Activated CD4-positive, alpha-beta T cell treated with anti-CD3 and anti-CD28 coated beads, Interleukin-2, amount 10 ng/mL, durations not matched to agents 7 days and 5 days (primary cell): Measurements from ENCODE around the gene IRF2. TPM values are rescaled to one million over a fixed set of nuclear protein-coding genes. Genes with fewer than 3 reads are reported as not detected.

ENCODE experiments used
- CTCF ChIA-PET: fragments of 350-600 bp; sonication (Branson Sonifier 250); formaldehyde crosslinking; loops from one replicate; lab custom pipeline; 2021; ENCODE audit warnings: antibody characterized with exemption; lab: Charles Lee
- POLR2A ChIA-PET: fragments of 350-600 bp; sonication (Branson Sonifier 250); formaldehyde crosslinking; loops from one replicate; lab custom pipeline; 2021; ENCODE audit warnings: antibody characterized with exemption; lab: Charles Lee
- DNase-seq: peaks from one replicate; pipeline ENCODE4 v3.0.0-alpha.2; 2020
- H3K27ac Mint-ChIP-seq: one replicate; pipeline ENCODE4 v1.8.0; 2021; ENCODE audit warnings: mild to moderate bottlenecking, moderate library complexity, mixed read lengths
- H3K27me3 Mint-ChIP-seq: one replicate; pipeline ENCODE4 v1.8.0; 2021; ENCODE audit warnings: mixed read lengths
- H3K36me3 Mint-ChIP-seq: one replicate; pipeline ENCODE4 v1.8.0; 2021; ENCODE audit warnings: low read depth, mixed read lengths
- H3K4me1 Mint-ChIP-seq: one replicate; pipeline ENCODE4 v1.8.0; 2021; ENCODE audit warnings: mixed read lengths
- H3K4me3 Mint-ChIP-seq: one replicate; pipeline ENCODE4 v1.8.0; 2021; ENCODE audit warnings: mild to moderate bottlenecking, moderate library complexity, mixed read lengths
- H3K9me3 Mint-ChIP-seq: one replicate; pipeline ENCODE4 v1.8.0; 2021; ENCODE audit warnings: mixed read lengths
- total RNA-seq, 2 experiments: library from RNA; stranded (reverse); gene quantifications; one replicate each; pipeline ENCODE4 v1.2.3, GENCODE V29; 2021

IRF2 gene
- total RNA-seq, 2 experiments from 2014 or later = 82.1 to 84.3 TPM

- peaks cover 2% of the 10 kb centered on the region for H3K9me3 Mint-ChIP-seq
- H3K27ac Mint-ChIP-seq = no peak overlapping the region
- no peaks in the 10 kb centered on the region for H3K27me3 Mint-ChIP-seq
- no peak for DNase-seq
- POLR2A ChIA-PET = no interaction called here
- CTCF ChIA-PET = interaction anchor here (0.6 kb wide), 1 partner anchor 43 kb away, joined by 3 read pairs; no protein-coding TSS in a partner anchor
- H3K36me3 Mint-ChIP-seq = peaks cover 4% of the 10 kb centered on the region
- H3K4me3 Mint-ChIP-seq = no peak overlapping the region
- H3K4me1 Mint-ChIP-seq = peaks cover 20% of the 10 kb centered on the region
Measured at GRCh38 chr4:184499996-184500395, 25.6 kb upstream of the IRF2 start.

DNA sequence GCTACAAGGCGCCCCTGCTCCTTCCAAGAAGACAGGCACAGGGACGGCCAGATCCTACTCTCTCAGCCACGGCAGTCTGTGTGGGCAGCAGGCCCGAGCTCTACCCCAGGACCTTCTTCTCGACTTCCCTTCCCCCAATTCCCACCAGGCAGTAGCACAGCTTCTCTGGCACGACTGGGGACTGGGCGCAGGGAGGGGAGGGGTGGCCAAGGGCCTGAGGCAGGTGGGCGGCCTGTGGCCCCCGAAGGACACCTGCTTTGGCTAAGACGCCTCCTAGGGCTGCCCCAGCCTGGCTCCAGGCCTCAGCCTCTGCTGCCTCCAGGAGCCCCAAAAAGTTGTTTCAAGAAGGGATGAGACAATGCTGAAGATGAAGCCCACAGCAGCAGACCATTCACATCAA, 24.2 kb upstream of the IRF2 start:
- no peak overlapping the region for H3K27ac Mint-ChIP-seq
- no peak overlapping the region for H3K4me3 Mint-ChIP-seq
- no peak for DNase-seq
- peaks cover 6% of the 10 kb centered on the region for H3K36me3 Mint-ChIP-seq
- CTCF ChIA-PET = interaction anchor here (0.5 to 1.6 kb wide), 4 partner anchors 8 to 280 kb away, joined by 3 to 9 read pairs (median 4); no protein-coding TSS in a partner anchor
- peaks cover 6% of the 10 kb centered on the region for H3K4me1 Mint-ChIP-seq
- peaks cover 2% of the 10 kb centered on the region for H3K9me3 Mint-ChIP-seq
- H3K27me3 Mint-ChIP-seq = no peaks in the 10 kb centered on the region
- POLR2A ChIA-PET = no interaction called here

DNA sequence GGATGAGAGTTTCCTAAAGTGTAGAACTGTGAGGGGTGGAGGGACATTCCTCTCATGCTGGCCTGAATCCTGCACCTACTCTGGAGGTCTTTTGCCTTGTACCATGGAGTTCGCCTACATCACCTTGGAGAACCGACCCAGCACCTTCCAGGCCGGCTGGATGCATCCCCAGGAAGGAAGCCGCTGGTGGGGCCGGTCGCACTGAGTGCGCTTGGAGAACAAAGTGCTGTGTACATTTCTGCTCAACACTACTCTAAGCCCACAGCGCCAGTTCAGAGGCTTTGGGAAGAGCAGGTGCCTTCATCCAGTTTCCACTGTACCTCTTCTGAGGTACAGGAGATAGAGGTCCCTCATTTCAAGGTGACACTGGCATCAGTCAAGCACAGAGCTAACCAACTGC, 15.4 kb upstream of the IRF2 start:
- ChIA-PET CTCF (interaction anchor here (1.0 to 1.6 kb wide), 7 partner anchors 9 to 226 kb away, joined by 3 to 5 read pairs (median 3); no protein-coding TSS in a partner anchor), POLR2A (no interaction called here)
- Mint-ChIP-seq H3K36me3 (peaks cover 8% of the 10 kb centered on the region), H3K27ac (no peak overlapping the region), H3K4me3 (no peak overlapping the region), H3K27me3 (no peaks in the 10 kb centered on the region), H3K4me1 (peaks cover 5% of the 10 kb centered on the region), H3K9me3 (peaks cover 5% of the 10 kb centered on the region)
- no peak for DNase-seq

- POLR2A ChIA-PET = no interaction called here
- Mint-ChIP-seq H3K4me1 (peaks cover 13% of the 10 kb centered on the region), H3K9me3 (peaks cover 16% of the 10 kb centered on the region), H3K27me3 (no peaks in the 10 kb centered on the region), H3K36me3 (peaks cover 13% of the 10 kb centered on the region), H3K27ac (no peak overlapping the region), H3K4me3 (no peak overlapping the region)
- CTCF ChIA-PET = interaction anchor here (0.6 to 1.9 kb wide), 4 partner anchors 11 to 221 kb away, joined by 3 to 5 read pairs (median 4); no protein-coding TSS in a partner anchor
- DNase-seq = no peak
Measured at GRCh38 chr4:184487503-184487902, 13.2 kb upstream of the IRF2 start.

- H3K36me3 Mint-ChIP-seq = peaks cover 16% of the 10 kb centered on the region
- H3K27ac Mint-ChIP-seq = no peak overlapping the region
- CTCF ChIA-PET = no interaction called here
- H3K4me3 Mint-ChIP-seq = no peak overlapping the region
- no peaks in the 10 kb centered on the region for H3K27me3 Mint-ChIP-seq
- H3K4me1 Mint-ChIP-seq = peaks cover 16% of the 10 kb centered on the region
- DNase-seq = no peak
- H3K9me3 Mint-ChIP-seq = peaks cover 18% of the 10 kb centered on the region
- POLR2A ChIA-PET = no interaction called here
Measured at GRCh38 chr4:184485279-184485678, 10.9 kb upstream of the IRF2 start.

DNA sequence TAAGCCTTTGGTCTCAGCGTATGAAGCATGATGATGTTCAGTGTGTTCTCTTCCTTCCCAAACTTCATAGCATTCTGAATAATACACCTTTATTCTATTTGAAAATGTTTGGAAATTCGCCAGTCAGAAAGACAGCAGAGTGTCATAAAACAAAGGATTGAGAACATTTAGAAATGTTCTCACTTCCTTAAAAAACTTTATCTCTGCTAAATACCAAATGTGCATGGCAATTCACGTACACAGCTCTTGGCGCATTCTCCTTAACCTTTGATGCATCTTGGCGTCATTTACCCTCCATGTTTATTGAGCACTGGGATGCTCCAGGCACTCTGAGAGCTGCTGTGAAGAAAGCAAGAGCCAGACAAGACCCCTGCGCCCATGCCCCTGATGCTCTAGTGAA, 7.2 kb upstream of the IRF2 start:
- no peak overlapping the region for H3K4me3 Mint-ChIP-seq
- no peak overlapping the region for H3K27ac Mint-ChIP-seq
- ChIA-PET CTCF (no interaction called here), POLR2A (no interaction called here)
- DNase-seq = no peak
- peaks cover 37% of the 10 kb centered on the region for H3K4me1 Mint-ChIP-seq
- H3K36me3 Mint-ChIP-seq = peaks cover 31% of the 10 kb centered on the region
- H3K27me3 Mint-ChIP-seq = no peaks in the 10 kb centered on the region
- H3K9me3 Mint-ChIP-seq = peaks cover 21% of the 10 kb centered on the region

DNA sequence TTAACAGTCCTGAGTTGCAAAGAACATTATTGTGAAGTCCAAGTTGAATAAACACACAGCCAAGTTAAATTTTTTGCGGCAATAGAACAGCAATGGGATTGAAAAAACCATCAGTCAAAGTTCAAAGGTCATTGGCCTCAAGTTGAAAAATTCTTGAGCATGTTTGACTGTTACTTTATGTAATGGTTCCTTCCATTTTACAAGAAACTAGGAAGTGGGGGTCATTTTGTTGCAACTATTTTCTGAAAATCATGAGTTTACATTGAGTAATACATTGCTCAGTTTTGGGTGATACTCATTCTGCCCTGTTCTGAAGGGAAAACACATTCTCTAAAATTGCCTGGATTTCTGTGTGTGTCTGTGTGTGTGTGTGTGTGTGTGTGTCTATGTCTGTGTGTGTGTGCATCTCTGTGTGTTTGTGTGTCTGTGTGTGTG, 5.2 kb upstream of the IRF2 start:
- ChIA-PET CTCF (interaction anchor here (0.9 to 2.0 kb wide), 2 partner anchors 11 to 27 kb away, joined by 3 to 5 read pairs; no protein-coding TSS in a partner anchor), POLR2A (no interaction called here)
- H3K4me3 Mint-ChIP-seq = no peak overlapping the region
- no peak for DNase-seq
- H3K27ac Mint-ChIP-seq = no peak overlapping the region
- H3K27me3 Mint-ChIP-seq = no peaks in the 10 kb centered on the region
- H3K9me3 Mint-ChIP-seq = peaks cover 15% of the 10 kb centered on the region
- peaks cover 44% of the 10 kb centered on the region for H3K36me3 Mint-ChIP-seq
- peaks cover 42% of the 10 kb centered on the region for H3K4me1 Mint-ChIP-seq

GRCh38 chr4:184477201-184477999, 3.0 kb upstream of the IRF2 start:
- ChIA-PET CTCF (interaction anchor here (1.3 to 2.0 kb wide), 3 partner anchors 13 to 213 kb away, joined by 3 to 5 read pairs (median 5); no protein-coding TSS in a partner anchor), POLR2A (interaction anchor here (0.6 kb wide), 1 partner anchor 17 kb away, joined by 3 read pairs; no protein-coding TSS in a partner anchor)
- Mint-ChIP-seq H3K4me1 (peaks cover 33% of the 10 kb centered on the region), H3K27ac (peak overlapping the region; percentile 13), H3K4me3 (peak overlapping the region; percentile 99), H3K9me3 (peaks cover 5% of the 10 kb centered on the region), H3K27me3 (no peaks in the 10 kb centered on the region), H3K36me3 (peaks cover 37% of the 10 kb centered on the region)
- no peak for DNase-seq

DNA sequence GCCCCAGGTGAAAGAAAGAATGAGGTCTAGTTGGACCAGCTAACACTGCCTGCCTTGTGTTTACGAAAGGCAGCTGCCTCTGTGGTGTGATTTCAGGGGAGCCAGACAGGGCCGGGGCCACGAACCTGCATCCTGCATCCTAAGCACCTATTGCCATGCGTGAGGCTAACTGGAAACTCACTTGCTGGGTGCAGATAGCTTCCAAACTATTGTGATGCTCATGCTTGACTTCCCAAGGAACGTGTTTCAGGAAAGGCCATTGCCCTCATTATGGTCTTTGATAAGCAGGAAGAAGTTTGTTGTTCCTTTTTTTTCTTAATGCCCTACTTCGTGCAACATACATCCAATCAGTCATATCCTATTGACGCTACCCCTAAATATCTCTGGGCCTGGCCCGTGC, 2.3 kb upstream of the IRF2 start:
- no peaks in the 10 kb centered on the region for H3K27me3 Mint-ChIP-seq
- ChIA-PET CTCF (interaction anchor here (0.7 to 1.6 kb wide), 5 partner anchors 10 to 213 kb away, joined by 3 to 10 read pairs (median 3); no protein-coding TSS in a partner anchor), POLR2A (interaction anchor here (0.6 to 0.7 kb wide), 2 partner anchors 16 to 60 kb away, joined by 3 to 6 read pairs; no protein-coding TSS in a partner anchor)
- H3K27ac Mint-ChIP-seq = peak overlapping the region; percentile 79
- peaks cover 5% of the 10 kb centered on the region for H3K9me3 Mint-ChIP-seq
- peak overlapping the region; percentile 99 for H3K4me3 Mint-ChIP-seq
- H3K36me3 Mint-ChIP-seq = peaks cover 40% of the 10 kb centered on the region
- peak; percentile 29 for DNase-seq
- H3K4me1 Mint-ChIP-seq = peaks cover 39% of the 10 kb centered on the region

DNA sequence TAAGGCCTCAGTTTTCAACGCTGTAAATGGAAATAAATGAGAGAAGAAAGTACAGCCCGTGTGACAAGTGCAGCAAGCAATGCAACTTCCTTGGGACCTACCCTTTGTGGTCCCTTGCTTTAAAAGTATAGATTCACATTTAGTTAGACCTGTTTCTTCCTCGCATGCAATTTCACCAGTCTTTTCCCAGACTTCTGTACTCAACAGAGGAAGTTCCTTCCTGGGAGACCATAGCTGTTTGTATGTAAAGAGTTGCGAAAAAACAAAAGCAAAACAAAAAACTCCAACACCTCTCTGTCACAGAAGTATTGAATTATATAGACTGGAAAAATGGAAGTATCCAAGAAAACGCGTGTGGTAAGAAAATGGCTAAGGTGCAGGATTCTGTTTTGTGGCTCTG, 1.1 kb upstream of the IRF2 start:
- H3K4me1 Mint-ChIP-seq = peaks cover 46% of the 10 kb centered on the region
- DNase-seq = no peak
- peaks cover 2% of the 10 kb centered on the region for H3K9me3 Mint-ChIP-seq
- H3K4me3 Mint-ChIP-seq = peak overlapping the region; percentile 99
- peaks cover 40% of the 10 kb centered on the region for H3K36me3 Mint-ChIP-seq
- no peaks in the 10 kb centered on the region for H3K27me3 Mint-ChIP-seq
- CTCF ChIA-PET = interaction anchor here (0.6 to 1.6 kb wide), 6 partner anchors 12 to 211 kb away, joined by 3 to 10 read pairs (median 4); no protein-coding TSS in a partner anchor
- POLR2A ChIA-PET = interaction anchor here (0.6 to 1.5 kb wide), 4 partner anchors 39 to 64 kb away, joined by 3 to 14 read pairs (median 8); no protein-coding TSS in a partner anchor
- peak overlapping the region; percentile 98 for H3K27ac Mint-ChIP-seq

- Mint-ChIP-seq H3K9me3 (peaks cover 2% of the 10 kb centered on the region), H3K36me3 (peaks cover 41% of the 10 kb centered on the region), H3K4me3 (peak overlapping the region; percentile 99), H3K27me3 (no peaks in the 10 kb centered on the region), H3K4me1 (peaks cover 50% of the 10 kb centered on the region), H3K27ac (peak overlapping the region; percentile 98)
- POLR2A ChIA-PET = interaction anchor here (0.6 to 1.5 kb wide), 8 partner anchors 31 to 209 kb away, joined by 3 to 14 read pairs (median 4); no protein-coding TSS in a partner anchor
- peak; percentile 60 for DNase-seq
- CTCF ChIA-PET = interaction anchor here (0.6 to 1.6 kb wide), 5 partner anchors 31 to 211 kb away, joined by 3 to 10 read pairs (median 4); no protein-coding TSS in a partner anchor
Measured at GRCh38 chr4:184475096-184475461, 729 bp upstream of the IRF2 start.

GRCh38 chr4:184473499-184474262, 669 bp downstream of the IRF2 start:
- H3K9me3 Mint-ChIP-seq = no peaks in the 10 kb centered on the region
- ChIA-PET CTCF (interaction anchor here (0.9 to 1.5 kb wide), 4 partner anchors 8 to 205 kb away, joined by 3 to 6 read pairs (median 3); no protein-coding TSS in a partner anchor), POLR2A (interaction anchor here (0.6 to 1.5 kb wide), 12 partner anchors 30 to 785 kb away, joined by 3 to 14 read pairs (median 4); no protein-coding TSS in a partner anchor)
- H3K27ac Mint-ChIP-seq = peak overlapping the region; percentile 98
- peaks cover 51% of the 10 kb centered on the region for H3K36me3 Mint-ChIP-seq
- peaks cover 52% of the 10 kb centered on the region for H3K4me1 Mint-ChIP-seq
- H3K27me3 Mint-ChIP-seq = no peaks in the 10 kb centered on the region
- peak overlapping the region; percentile 99 for H3K4me3 Mint-ChIP-seq
- DNase-seq = peak; percentile 68
